H9 (cell line): Measurements from ENCODE around the gene TMOD1. TPM values are rescaled to one million over a fixed set of nuclear protein-coding genes. Genes with fewer than 3 reads are reported as not detected.

Experiments
- DNase-seq: peaks from one replicate; pipeline ENCODE4 v3.0.0-alpha.2; 2017
- H2AFZ ChIP-seq: one replicate; pipeline ENCODE4 v1.6.1; 2013; ENCODE audit warnings: mild to moderate bottlenecking, low read length, control low read depth, moderate library complexity
- H2AK5ac ChIP-seq: 2 replicates; pipeline ENCODE4 v1.6.1; 2013; ENCODE audit warnings: low read length, control low read depth, mixed read lengths; ENCODE audit not compliant: insufficient read length
- H2BK120ac ChIP-seq: one replicate; pipeline ENCODE4 v1.6.1; 2013; ENCODE audit warnings: low read depth, mild to moderate bottlenecking, low read length, control low read depth, inconsistent platforms; ENCODE audit not compliant: poor library complexity, severe bottlenecking
- H2BK12ac ChIP-seq: 2 replicates; pipeline ENCODE4 v1.6.1; 2013; ENCODE audit warnings: low read length, control low read depth, mixed read lengths, low read depth; ENCODE audit not compliant: insufficient read length
- H2BK15ac ChIP-seq: 2 replicates; pipeline ENCODE4 v1.6.1; 2013; ENCODE audit warnings: low read depth, low read length, control low read depth
- H2BK20ac ChIP-seq: one replicate; pipeline ENCODE4 v1.6.1; 2013; ENCODE audit warnings: low read depth, mild to moderate bottlenecking, low read length, control low read depth, inconsistent platforms; ENCODE audit not compliant: poor library complexity, severe bottlenecking
- H2BK5ac ChIP-seq: 2 replicates; pipeline ENCODE4 v1.6.1; 2013; ENCODE audit warnings: low read length, control low read depth, mixed read lengths; ENCODE audit not compliant: insufficient read length
- H3K14ac ChIP-seq: 2 replicates; pipeline ENCODE4 v1.6.1; 2013; ENCODE audit warnings: low read length, control low read depth; ENCODE audit not compliant: insufficient read depth
- H3K18ac ChIP-seq: 2 replicates; pipeline ENCODE4 v1.6.1; 2013; ENCODE audit warnings: low read depth, mild to moderate bottlenecking, mixed read lengths, low read length, control low read depth; ENCODE audit not compliant: insufficient read length
- H3K23ac ChIP-seq: 2 replicates; pipeline ENCODE4 v1.6.1; 2013; ENCODE audit warnings: low read length, control low read depth, mixed read lengths, low read depth; ENCODE audit not compliant: insufficient read length
- H3K23me2 ChIP-seq: 2 replicates; pipeline ENCODE4 v1.6.1; 2013; ENCODE audit warnings: low read depth, mild to moderate bottlenecking, mixed read lengths, low read length, control low read depth; ENCODE audit not compliant: insufficient read length, poor library complexity, severe bottlenecking
- H3K27ac ChIP-seq: 2 replicates; pipeline ENCODE4 v1.5.1; 2013; ENCODE audit warnings: low read length, control low read depth, mixed read lengths, low read depth; ENCODE audit not compliant: insufficient read length
- H3K27me3 ChIP-seq: 2 replicates; pipeline ENCODE4 v1.6.1; 2013; ENCODE audit warnings: low read length, control low read depth, inconsistent platforms; ENCODE audit not compliant: insufficient read depth
- H3K4ac ChIP-seq: 2 replicates; pipeline ENCODE4 v1.6.1; 2013; ENCODE audit warnings: low read depth, mild to moderate bottlenecking, control low read depth, inconsistent platforms, low read length, moderate library complexity
- H3K4me1 ChIP-seq: 2 replicates; pipeline ENCODE4 v1.6.1; 2013; ENCODE audit warnings: low read length, control low read depth, inconsistent platforms; ENCODE audit not compliant: insufficient read depth
- H3K4me2 ChIP-seq: 2 replicates; pipeline ENCODE4 v1.6.1; 2013; ENCODE audit warnings: low read length, control low read depth, mixed read lengths; ENCODE audit not compliant: insufficient read length, insufficient read depth
- H3K56ac ChIP-seq: 2 replicates; pipeline ENCODE4 v1.6.1; 2013; ENCODE audit warnings: low read depth, mild to moderate bottlenecking, mixed read lengths, low read length, control low read depth; ENCODE audit not compliant: insufficient read length
- H3K79me1 ChIP-seq: 2 replicates; pipeline ENCODE4 v1.6.1; 2013; ENCODE audit warnings: low read depth, mild to moderate bottlenecking, moderate library complexity, low read length, control low read depth, inconsistent platforms; ENCODE audit not compliant: insufficient read depth, poor library complexity, severe bottlenecking
- H3K79me2 ChIP-seq: 2 replicates; pipeline ENCODE4 v1.6.1; 2013; ENCODE audit warnings: low read length, control low read depth, inconsistent platforms; ENCODE audit not compliant: insufficient read depth
- H3K9ac ChIP-seq: 2 replicates; pipeline ENCODE4 v1.6.1; 2013; ENCODE audit warnings: low read length, control low read depth, mixed read lengths; ENCODE audit not compliant: insufficient read length; ENCODE audit errors: extremely low read depth
- H3K9me3 ChIP-seq: one replicate; pipeline ENCODE4 v1.6.1; 2013; ENCODE audit warnings: low read depth, low read length, inconsistent platforms; ENCODE audit not compliant: control insufficient read depth
- H3T11ph ChIP-seq: one replicate; pipeline ENCODE4 v1.6.1; 2013; ENCODE audit warnings: mild to moderate bottlenecking, low read length, control low read depth, inconsistent platforms
- H4K20me1 ChIP-seq: one replicate; pipeline ENCODE4 v1.6.1; 2013; ENCODE audit not compliant: control insufficient read depth, insufficient read length, insufficient read depth
- H4K5ac ChIP-seq: 2 replicates; pipeline ENCODE4 v1.6.1; 2013; ENCODE audit warnings: low read depth, mild to moderate bottlenecking, mixed read lengths, low read length, control low read depth; ENCODE audit not compliant: insufficient read length
- H4K8ac ChIP-seq: replicated peaks from 2 replicates; pipeline ENCODE4 v1.6.1; 2013; ENCODE audit warnings: low read length, control low read depth, mixed read lengths, low read depth; ENCODE audit not compliant: insufficient read length
- H4K91ac ChIP-seq: 2 replicates; pipeline ENCODE4 v1.6.1; 2013; ENCODE audit warnings: low read depth, mild to moderate bottlenecking, moderate library complexity, mixed read lengths, low read length, control low read depth; ENCODE audit not compliant: insufficient read length
- H3K27ac Mint-ChIP-seq, 3 experiments: 2 replicates in 2 of 3; 3 replicates in 1 of 3; pipeline ENCODE4 v1.8.0; 2020 to 2021; ENCODE audit warnings: mixed read lengths in 3 of 3, mild to moderate bottlenecking in 1 of 3, moderate library complexity in 1 of 3
- H3K27me3 Mint-ChIP-seq: 2 replicates; pipeline ENCODE4 v1.8.0; 2021; ENCODE audit warnings: low read depth, mild to moderate bottlenecking, moderate library complexity, mixed read lengths
- H3K36me3 Mint-ChIP-seq, 3 experiments: 2 replicates in 2 of 3; 3 replicates in 1 of 3; pipeline ENCODE4 v1.8.0; 2020 to 2021; ENCODE audit warnings: low read depth in 3 of 3, mixed read lengths in 3 of 3; ENCODE audit not compliant: insufficient read depth in 1 of 3
- H3K4me1 Mint-ChIP-seq, 2 experiments: 2 replicates each; pipeline ENCODE4 v1.8.0; 2020; ENCODE audit warnings: mixed read lengths in 2 of 2
- H3K4me3 Mint-ChIP-seq, 2 experiments: 2 replicates in 1 of 2; 3 replicates in 1 of 2; pipeline ENCODE4 v1.8.0; 2020 to 2021; ENCODE audit warnings: mild to moderate bottlenecking in 2 of 2, mixed read lengths in 2 of 2, moderate library complexity in 1 of 2
- H3K9me3 Mint-ChIP-seq, 2 experiments: 2 replicates in 1 of 2; 3 replicates in 1 of 2; pipeline ENCODE4 v1.8.0; 2020; ENCODE audit warnings: mild to moderate bottlenecking in 2 of 2, mixed read lengths in 2 of 2, moderate library complexity in 1 of 2
- CTCF ChIP-seq: fragments of 200-600 bp; sonication (generic); conservative IDR thresholded peaks from 3 replicates; pipeline ENCODE4 v1.8.0; 2021; ENCODE audit warnings: antibody characterized with exemption, mild to moderate bottlenecking
- WGBS: extraction: QIAGEN DNeasy Blood & Tissue Kit; methylation state at CpG from one replicate; pipeline ENCODE4 v1.1.7; 2013; ENCODE audit warnings: missing lambda C conversion rate, low lambda C conversion rate, mixed read lengths; ENCODE audit not compliant: insufficient read length; ENCODE audit errors: extremely low coverage; 5-methylcytosine and 5-hydroxymethylcytosine counted together
- total RNA-seq: library from RNA; stranded (reverse); gene quantifications from 2 replicates; pipeline ENCODE4 v1.2.1, GENCODE V29; 2021

TMOD1 gene
- total RNA-seq, 1 experiment from 2014 or later, result 0.98 TPM

- peak overlapping the region in 1 of 2 experiments; percentile 3; a peak in 1 of 5 replicates for H3K4me3 Mint-ChIP-seq
- peak overlapping the region in 2 of 3 experiments; percentile 96 to 99; a peak in 3 of 7 replicates for H3K27ac Mint-ChIP-seq
Measured at GRCh38 chr9:97526895-97527575, 25.6 kb downstream of the TMOD1 start.

More at GRCh38 chr9:97526895-97527575, 25.6 kb downstream of the TMOD1 start:
- Histone ChIP-seq H4K20me1 (no peaks in the 10 kb centered on the region), H3K79me2 (no peaks in the 10 kb centered on the region), H3K14ac (peak overlapping the region; percentile 41; the same call in 1 of the 2 replicates), H4K8ac (no peak overlapping the region), H3K27ac (no peak overlapping the region), H3K56ac (no peak overlapping the region), H4K5ac (no peak overlapping the region), H3K4me2 (no peak overlapping the region), H3K9ac (no peak overlapping the region), H2BK5ac (no peak overlapping the region), H2AFZ (no peak overlapping the region), H3K18ac (no peak overlapping the region), H2BK20ac (no peak overlapping the region), H3K27me3 (no peaks in the 10 kb centered on the region), H3K23me2 (no peaks in the 10 kb centered on the region), H3K4ac (no peak overlapping the region), H2BK120ac (no peak overlapping the region), H3K79me1 (no peaks in the 10 kb centered on the region), H2BK12ac (no peak overlapping the region), H2BK15ac (no peak overlapping the region), H3K4me1 (peaks cover 2% of the 10 kb centered on the region; the same call in 1 of the 2 replicates), H3K23ac (no peak overlapping the region), H2AK5ac (no peak overlapping the region), H3K9me3 (no peaks in the 10 kb centered on the region), H4K91ac (peak overlapping the region; percentile 4), H3T11ph (no peak overlapping the region)
- Mint-ChIP-seq H3K9me3 (no peaks in the 10 kb centered on the region; a peak in 1 of 5 replicates), H3K27me3 (no peaks in the 10 kb centered on the region; the same call in none of the 2 replicates), H3K36me3 (no peaks in the 10 kb centered on the region), H3K4me1 (peaks cover 34 to 38% of the 10 kb centered on the region in 2 experiments)
- no CpG with 5 or more reads among the region's 7 CpGs for WGBS
- TF ChIP-seq CTCF, result no peak
- no peak for DNase-seq
